Upper lobe of left lung (tissue), 6 donors: ENCODE results near the gene VSIR. TPM values are rescaled to one million over a fixed set of nuclear protein-coding genes. Genes with fewer than 3 reads are reported as not detected.

ENCODE experiments used
- ATAC-seq, 2 donors: fragments of 200-7000 bp; cut with Tn5 transposase; one replicate each; pipeline ENCODE4 v1.9.1; 2022; ENCODE audit warnings: mild to moderate bottlenecking in 2 of 2, moderate library complexity in 2 of 2; ENCODE audit not compliant: low FRiP score in 2 of 2
- DNase-seq, 2 donors: peaks; one replicate each; pipeline ENCODE4 v3.0.0-alpha.2; 2019 to 2020
- H3K27ac ChIP-seq, 4 donors: fragments of 200-600 bp; sonication (generic); one replicate each; pipeline ENCODE4 v1.5.1; 2016 to 2019
- H3K27me3 ChIP-seq, 4 donors: fragments of 200-600 bp; sonication (generic); one replicate each; pipeline ENCODE4 v1.5.1; 2017 to 2019
- H3K36me3 ChIP-seq, 4 donors: fragments of 200-600 bp; sonication (generic); one replicate each; pipeline ENCODE4 v1.5.1; 2016 to 2019
- H3K4me1 ChIP-seq, 4 donors: fragments of 200-600 bp; sonication (generic); one replicate each; pipeline ENCODE4 v1.5.1; 2018 to 2019
- H3K4me3 ChIP-seq, 4 donors: fragments of 200-600 bp; sonication (generic); one replicate each; pipeline ENCODE4 v1.5.1; 2017 to 2019; ENCODE audit warnings: mild to moderate bottlenecking in 2 of 4, moderate library complexity in 1 of 4
- H3K9me3 ChIP-seq, 4 donors: fragments of 200-600 bp; sonication (generic); one replicate each; pipeline ENCODE4 v1.5.1; 2018 to 2019
- CTCF ChIP-seq, 6 experiments: fragments of 450-650 bp in 4 of 6; fragments of 200-600 bp in 2 of 6; sonication (generic) in 2 of 6; IDR thresholded peaks; one replicate each; pipeline ENCODE4 v1.5.1; 2016 to 2019; ENCODE audit warnings: antibody characterized with exemption in 6 of 6
- EP300 ChIP-seq, 4 donors: sonication (generic); formaldehyde crosslinking; IDR thresholded peaks; one replicate each; pipeline ENCODE4 v1.5.1; 2017; ENCODE audit warnings: antibody characterized with exemption in 4 of 4, control low read depth in 2 of 4
- POLR2A ChIP-seq, 4 donors: fragments of 450-650 bp; IDR thresholded peaks; one replicate each; pipeline ENCODE4 v1.5.1; 2016 to 2017; ENCODE audit warnings: antibody characterized with exemption in 4 of 4, mild to moderate bottlenecking in 2 of 4
- POLR2AphosphoS5 ChIP-seq, 2 donors: sonication (generic); formaldehyde crosslinking; IDR thresholded peaks; one replicate each; pipeline ENCODE4 v1.5.1; 2017; ENCODE audit warnings: antibody characterized with exemption in 2 of 2
- WGBS, 2 donors: methylation state at CpG; one replicate each; pipeline ENCODE4 v1.1.5; 2017 to 2018; 5-methylcytosine and 5-hydroxymethylcytosine counted together
- total RNA-seq, 6 donors: library from RNA; depleted of rRNA in 4 of 6; stranded (reverse); fragments of >200 nt in 4 of 6; gene quantifications; one replicate each; pipeline versions ENCODE4 v1.1.0 to v1.2.1, GENCODE V29; 2016 to 2021
- donor health status: DM: no; HTN: no; CAD: no; lungs with moderate emphysema.
- donor health status: DM: no; HTN: yes; CAD: no; lungs with severe emphysema.

VSIR gene
- total RNA-seq, 6 donors from 2014 or later, result 51.7 to 167 (median 92.5) TPM

GRCh38 chr10:71711052-71711623 lies 62.2 kb downstream of the VSIR start:
- no peaks in the 10 kb centered on the region for H3K36me3 ChIP-seq
- H3K27ac ChIP-seq, result peak overlapping the region in 1 of 4 donors; percentile 90
- TF ChIP-seq POLR2AphosphoS5 (IDR thresholded peaks at IDR 0.05) (no peak), CTCF (IDR thresholded peaks at IDR 0.05) (no peak), EP300 (IDR thresholded peaks at IDR 0.05) (no peak), POLR2A (IDR thresholded peaks at IDR 0.05) (no peak)
- H3K4me3 ChIP-seq, result no peak overlapping the region
- WGBS, 2 donors, result 91 to 94% methylated on average over 2 to 6 of the region's 6 CpGs
- no peaks in the 10 kb centered on the region for H3K9me3 ChIP-seq
- DNase-seq, result no peak
- ATAC-seq, result no peak
- H3K27me3 ChIP-seq, result no peaks in the 10 kb centered on the region
- peaks cover 35 to 51% (median 42%) of the 10 kb centered on the region in 4 donors for H3K4me1 ChIP-seq

GRCh38 chr10:71710519-71710918 lies 62.8 kb downstream of the VSIR start:
- no peak overlapping the region for H3K4me3 ChIP-seq
- TF ChIP-seq CTCF (IDR thresholded peaks at IDR 0.05) (no peak), POLR2AphosphoS5 (IDR thresholded peaks at IDR 0.05) (no peak), POLR2A (IDR thresholded peaks at IDR 0.05) (no peak), EP300 (IDR thresholded peaks at IDR 0.05) (no peak)
- H3K27me3 ChIP-seq, result no peaks in the 10 kb centered on the region
- H3K36me3 ChIP-seq, result no peaks in the 10 kb centered on the region
- H3K27ac ChIP-seq, result no peak overlapping the region
- H3K4me1 ChIP-seq, result peaks cover 29 to 45% (median 39%) of the 10 kb centered on the region in 4 donors
- WGBS, 2 donors, result 90% methylated on average over 2 of the region's 2 CpGs; no CpG with 5 or more reads in 1 of the 2 donors
- no peak for DNase-seq
- H3K9me3 ChIP-seq, result no peaks in the 10 kb centered on the region
- no peak for ATAC-seq

- Histone ChIP-seq H3K27me3 (no peaks in the 10 kb centered on the region), H3K4me3 (no peak overlapping the region), H3K36me3 (no peaks in the 10 kb centered on the region), H3K9me3 (no peaks in the 10 kb centered on the region), H3K4me1 (peaks cover 16 to 32% (median 27%) of the 10 kb centered on the region in 4 donors), H3K27ac (no peak overlapping the region)
- TF ChIP-seq POLR2AphosphoS5 (IDR thresholded peaks at IDR 0.05) (no peak), EP300 (IDR thresholded peaks at IDR 0.05) (no peak), CTCF (IDR thresholded peaks at IDR 0.05) (no peak)
- ATAC-seq (no peak), DNase-seq (no peak)
- WGBS, 2 donors, result 74 to 75% methylated on average over 13 to 28 of the region's 28 CpGs
These were observed 64.1 kb downstream of the VSIR start for GRCh38 chr10:71708897-71709882.

- 19 to 20% methylated on average over 4 to 10 of the region's 10 CpGs for WGBS, 2 donors
- Histone ChIP-seq H3K4me3 (no peak overlapping the region), H3K27ac (no peak overlapping the region), H3K36me3 (no peaks in the 10 kb centered on the region), H3K9me3 (no peaks in the 10 kb centered on the region), H3K4me1 (peaks cover 7 to 23% (median 18%) of the 10 kb centered on the region in 4 donors), H3K27me3 (no peaks in the 10 kb centered on the region)
- ATAC-seq (peak; percentile 34 to 65), DNase-seq (peak; percentile 68 to 88)
- TF ChIP-seq EP300 (IDR thresholded peaks at IDR 0.05), result no peak
- peak; percentile 87 to 94 (median 89) for TF ChIP-seq CTCF (IDR thresholded peaks at IDR 0.05)
These were observed 65.0 kb downstream of the VSIR start for GRCh38 chr10:71708301-71708703.
